Cerebellar cortex (tissue), 1 donor: ENCODE data around the gene HNRNPK.
A peak's percentile ranks its signal among the peaks of the same experiment; 100 is the strongest.

Experiments used
- DNase-seq: peaks from one replicate; pipeline ENCODE4 v3.0.0-alpha.2; 2015; ENCODE audit warnings: low spot score

Gene HNRNPK

DNA sequence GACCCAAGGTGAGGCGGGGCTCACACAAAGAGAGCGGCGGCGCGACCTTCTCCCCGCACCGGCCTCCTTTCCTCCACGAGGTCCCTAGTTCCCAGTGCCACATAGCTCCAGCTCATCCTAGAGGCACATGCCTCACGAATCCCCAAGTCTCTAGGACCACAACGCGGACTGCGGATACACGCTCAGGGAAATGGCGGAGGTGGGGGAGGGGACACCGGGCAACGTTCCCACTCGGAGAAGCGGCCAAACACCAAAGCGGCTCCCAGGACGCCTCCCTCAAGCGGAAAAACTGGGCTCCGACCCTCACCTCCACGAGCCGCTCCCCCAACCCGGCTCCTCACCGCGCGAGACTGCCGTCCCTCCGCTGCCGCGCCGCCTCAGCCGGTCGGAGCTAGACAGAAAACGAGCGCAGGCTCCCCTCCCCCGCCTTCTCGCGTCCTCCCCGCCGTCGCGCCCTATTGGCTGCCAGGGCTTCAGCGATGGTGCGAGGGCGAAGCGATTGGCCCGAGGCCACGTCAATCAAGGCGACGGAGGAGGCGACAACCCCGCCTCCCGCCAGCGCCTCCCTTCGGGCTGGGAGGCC is at the start of gene HNRNPK:
Gene HNRNPK, minus strand, starts transcription at position 404 of the 583 bp plus-strand sequence. CDS start 1,963 bp downstream, outside the sequence.
- peak; percentile 97 for DNase-seq

DNA sequence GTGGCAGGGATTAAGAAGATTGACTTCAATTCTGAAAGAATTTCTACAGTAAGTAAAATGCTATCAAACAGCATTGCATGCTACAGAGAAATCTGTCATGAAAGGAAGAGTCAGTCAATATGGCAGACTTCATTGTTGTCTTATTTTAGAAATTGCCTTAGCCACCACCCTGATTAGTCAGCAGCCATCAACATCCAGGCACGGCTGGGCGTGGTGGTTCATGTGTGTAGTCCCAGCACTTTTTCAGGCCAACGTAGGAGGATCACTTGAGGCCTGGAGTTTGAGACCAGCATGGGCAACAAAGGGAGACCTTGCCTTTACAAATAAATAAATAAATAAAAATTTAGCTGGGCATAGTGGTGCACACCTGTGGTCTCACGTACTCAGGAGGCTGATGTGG is 47.2 kb upstream of the HNRNPK start:
- no peak for DNase-seq

DNA sequence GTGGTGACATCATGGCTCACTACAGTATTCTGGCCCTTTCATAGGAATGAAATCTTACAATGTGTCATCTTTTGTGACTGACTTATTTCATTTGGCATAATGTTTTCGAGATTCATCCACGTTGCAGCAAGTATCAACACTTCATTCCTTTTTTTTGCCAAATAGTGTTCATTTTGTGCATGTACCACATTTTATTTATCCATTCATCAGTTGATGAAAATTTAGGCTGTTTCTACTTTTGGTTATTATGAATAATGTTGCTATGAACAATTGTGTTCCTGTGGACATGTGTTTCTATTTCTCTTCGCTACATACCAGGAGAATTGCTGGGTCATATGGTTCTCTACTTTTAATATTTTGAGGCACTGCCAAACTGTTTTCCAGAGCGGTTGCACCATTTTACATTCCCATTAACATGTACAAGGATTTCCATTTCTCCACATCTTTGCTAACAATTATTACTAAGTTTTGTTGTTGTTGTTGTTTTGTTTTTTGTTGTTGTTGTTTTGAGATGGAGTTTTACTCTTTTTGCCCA is 44.1 kb upstream of the HNRNPK start:
- DNase-seq, result no peak

DNA sequence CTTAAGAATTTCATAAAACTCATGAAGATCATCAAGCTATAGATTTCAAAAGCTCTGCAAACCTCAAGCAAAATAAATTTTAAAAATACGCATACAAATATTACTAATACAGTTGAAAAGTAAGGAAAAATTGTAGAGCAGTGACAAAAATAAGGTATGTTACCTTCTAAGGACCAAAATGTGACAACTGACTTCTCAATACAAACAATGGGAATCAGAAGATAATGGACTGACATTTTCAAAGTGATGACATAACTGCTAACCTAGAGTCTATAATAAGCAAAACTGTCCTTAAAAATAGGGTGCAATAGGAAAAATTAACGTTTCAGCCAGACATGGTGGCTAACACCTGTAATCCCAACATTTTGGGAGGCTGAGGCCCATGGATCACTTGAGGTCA is 27.6 kb upstream of the HNRNPK start:
- no peak for DNase-seq

DNA sequence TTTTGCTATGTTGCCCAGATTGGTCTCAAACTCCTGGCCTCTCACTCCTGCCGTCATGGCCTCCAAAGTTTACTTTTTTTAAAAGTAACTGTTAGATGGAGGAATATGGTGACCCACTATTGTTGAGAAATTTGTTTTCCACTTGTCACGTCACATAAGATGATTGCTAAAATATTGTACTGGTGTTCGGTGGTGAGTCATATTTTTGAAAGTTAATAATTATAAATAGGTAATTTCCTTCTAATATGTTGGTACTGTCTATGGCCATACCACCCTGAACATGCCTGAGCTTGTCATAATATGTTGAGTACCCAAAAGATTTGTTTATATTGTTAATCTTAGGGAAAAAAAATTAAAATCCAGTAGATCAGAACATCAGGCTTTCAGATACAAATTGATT is 23.2 kb upstream of the HNRNPK start:
- DNase-seq, result no peak

DNA sequence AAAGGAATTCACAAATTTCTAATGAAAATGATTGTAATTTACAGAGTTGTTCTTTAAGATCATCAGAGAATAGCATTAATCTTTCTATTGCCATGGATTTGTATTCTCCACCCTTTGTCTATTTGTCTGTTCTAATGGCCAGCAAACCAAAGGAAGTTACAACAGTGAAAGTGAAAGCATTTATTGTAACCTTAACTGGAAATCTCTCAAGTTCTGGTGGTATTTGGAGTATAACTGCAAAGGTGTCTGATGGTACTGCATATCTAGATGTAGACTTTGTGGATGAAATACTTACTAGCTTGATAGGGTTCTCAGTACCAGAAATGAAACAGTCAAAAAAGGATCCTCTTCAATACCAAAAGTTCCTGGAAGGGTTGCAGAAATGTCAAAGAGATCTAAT is 22.3 kb upstream of the HNRNPK start:
- DNase-seq, result no peak

DNA sequence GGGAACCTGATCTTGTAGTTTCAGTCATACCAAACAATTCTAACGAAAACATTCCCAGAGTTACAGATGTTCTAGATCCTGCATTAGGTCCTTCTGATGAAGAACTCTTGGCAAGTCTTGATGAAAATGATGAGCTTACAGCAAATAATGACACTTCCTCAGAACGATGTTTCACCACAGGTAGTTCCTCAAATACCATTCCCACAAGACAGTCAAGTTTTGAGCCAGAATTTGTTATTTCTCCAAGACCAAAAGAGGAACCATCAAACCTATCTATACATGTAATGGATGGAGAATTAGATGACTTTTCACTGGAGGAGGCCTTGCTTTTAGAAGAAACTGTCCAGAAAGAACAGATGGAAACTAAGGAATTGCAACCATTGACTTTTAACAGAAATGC is 21.6 kb upstream of the HNRNPK start:
- DNase-seq, result no peak

DNA sequence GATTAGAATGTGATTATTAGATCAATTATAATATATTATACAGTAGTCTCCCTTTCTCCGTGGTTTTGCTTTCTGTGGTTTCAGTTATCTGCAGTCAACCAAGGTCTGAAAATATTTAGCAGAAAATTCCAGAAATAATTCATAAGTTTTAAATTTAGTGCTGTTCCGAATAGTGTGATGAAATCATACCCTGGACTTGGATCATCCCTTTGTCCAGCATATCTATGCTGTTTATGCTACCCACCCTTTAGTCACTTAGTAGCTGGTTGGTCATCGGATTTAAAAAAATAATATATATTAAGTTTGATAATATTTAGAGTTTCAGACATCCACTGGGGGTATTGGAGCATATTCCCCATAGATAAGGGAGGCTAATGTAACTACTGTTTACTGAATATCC is 20.2 kb upstream of the HNRNPK start:
- DNase-seq, result no peak

DNA sequence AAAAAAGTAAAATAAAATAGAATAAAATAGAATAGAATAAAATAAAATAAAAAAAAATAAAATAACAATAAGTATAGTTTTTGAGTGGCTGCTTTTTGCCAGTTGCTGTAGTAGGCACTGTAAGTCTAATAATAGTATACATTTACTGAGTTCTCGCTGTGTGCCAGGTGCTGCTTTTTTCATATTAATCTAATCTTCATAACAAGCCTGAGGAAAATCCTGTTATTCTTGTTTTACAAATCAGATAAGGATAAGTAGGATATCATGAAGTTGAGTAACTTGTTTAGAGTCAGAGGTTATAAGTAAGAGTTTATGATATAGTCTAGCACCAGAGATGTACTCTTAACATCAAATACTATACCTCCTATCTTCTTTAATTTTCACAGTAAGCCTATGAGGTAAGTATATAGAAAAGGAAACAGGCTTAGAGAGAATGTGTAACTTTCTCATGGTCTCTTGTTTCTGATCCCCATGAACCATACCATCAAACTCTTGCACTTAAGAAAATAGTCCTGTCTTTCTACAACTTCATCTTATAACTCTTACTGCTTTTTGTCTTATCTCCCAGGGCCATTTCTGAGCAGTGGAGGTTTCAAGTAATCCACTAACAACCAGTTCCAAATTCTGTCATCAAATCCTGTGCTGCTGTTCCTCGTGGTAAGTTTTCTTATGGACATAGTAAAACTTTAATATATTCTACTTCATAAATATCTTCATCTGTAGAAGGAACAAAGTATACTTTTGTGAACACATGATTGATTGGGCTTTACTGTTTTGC is 19.3 kb upstream of the HNRNPK start:
- no peak for DNase-seq

DNA sequence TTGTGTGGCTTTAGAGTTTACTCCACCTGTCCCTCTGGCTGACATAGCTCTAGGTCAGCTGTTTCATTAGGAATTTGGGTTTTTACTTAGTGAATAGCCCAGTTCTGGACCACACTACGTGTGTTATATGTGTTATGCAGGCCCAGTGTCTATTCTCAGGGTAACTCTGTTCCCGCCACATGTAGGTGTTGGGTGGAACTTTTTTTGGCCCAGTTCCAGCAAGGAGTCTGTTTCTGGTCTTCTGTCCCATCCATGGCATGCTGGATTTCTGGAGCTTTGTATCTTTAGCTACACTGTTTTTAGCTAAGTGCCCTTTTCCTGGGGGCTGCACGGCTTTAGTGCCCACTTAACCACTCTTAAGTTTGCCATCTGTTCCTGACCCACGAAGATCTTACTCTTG is 16.1 kb upstream of the HNRNPK start:
- no peak for DNase-seq

DNA sequence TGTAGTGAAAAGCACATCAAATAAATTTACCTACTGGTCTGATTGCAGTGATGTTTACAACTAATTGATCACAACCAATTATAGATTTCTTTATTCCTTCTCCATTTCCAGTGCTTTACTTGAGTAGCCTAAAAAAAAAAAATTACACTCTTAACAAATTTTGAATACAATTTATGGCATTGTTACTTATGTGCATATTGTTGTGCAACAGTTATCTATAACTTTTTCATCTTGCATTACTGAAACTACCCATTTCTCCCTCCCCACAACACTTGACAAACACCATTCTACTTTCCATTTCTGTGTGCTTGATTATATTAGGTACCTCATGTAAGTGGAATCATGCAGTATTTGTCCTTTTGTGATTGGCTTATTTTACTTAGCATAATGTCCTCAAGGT is 12.9 kb upstream of the HNRNPK start:
- no peak for DNase-seq

DNA sequence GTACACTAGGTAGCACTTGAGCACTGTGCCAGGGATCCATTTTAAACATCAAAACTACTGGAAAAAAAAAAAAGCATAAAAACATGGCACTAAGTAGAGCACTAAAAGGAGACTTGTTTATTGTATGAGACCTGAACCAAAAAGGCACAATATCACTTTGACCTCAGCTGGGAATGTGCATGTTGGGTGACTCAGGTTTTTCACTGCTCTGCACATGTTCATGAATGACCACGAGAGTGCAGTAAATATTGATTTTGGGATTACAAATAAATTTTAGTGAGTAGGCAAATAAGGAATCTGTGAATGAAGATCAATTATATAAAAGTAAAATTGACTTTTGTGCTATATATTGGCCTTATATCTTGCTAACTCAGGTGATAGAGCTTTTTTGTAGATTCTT is 12.4 kb upstream of the HNRNPK start:
- DNase-seq, result no peak

DNA sequence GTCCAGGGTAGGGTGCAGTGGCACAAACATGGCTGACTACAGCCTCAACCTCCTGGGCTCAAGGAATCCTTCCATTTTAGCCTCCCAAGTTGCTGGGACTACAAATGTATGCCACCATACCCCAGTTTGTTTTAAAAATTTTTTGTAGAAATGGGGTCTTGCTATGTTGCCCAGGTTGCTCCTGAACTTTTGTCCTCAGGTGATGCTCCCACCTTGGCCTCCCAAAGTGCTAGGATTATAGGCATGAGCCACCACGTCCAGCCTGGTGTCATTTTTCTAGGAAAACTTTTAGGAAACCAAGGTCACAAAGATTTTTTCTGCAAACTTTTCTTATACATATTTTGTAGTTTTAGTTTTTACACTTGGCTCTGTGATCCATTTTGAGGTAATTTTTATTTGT is 11.3 kb upstream of the HNRNPK start:
- DNase-seq, result no peak

DNA sequence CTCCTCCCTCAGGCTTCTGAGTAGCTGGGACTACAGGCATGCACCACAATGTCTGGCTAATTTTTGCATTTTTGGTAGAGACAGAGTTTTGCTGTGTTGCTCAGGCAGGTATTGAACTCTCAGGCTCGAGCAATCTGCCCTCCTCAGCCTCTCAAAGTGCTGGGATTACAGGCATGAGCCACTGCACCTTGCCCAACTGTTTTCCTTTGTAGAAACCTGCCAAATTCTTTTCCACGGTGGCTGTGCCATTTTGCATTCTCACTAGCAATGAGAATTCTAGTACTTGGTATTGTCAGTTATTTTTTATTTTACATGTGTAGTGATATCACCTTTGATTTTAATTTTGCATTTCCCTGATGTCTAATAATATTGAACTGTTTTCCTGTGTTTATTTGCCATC is 8.4 kb upstream of the HNRNPK start:
- no peak for DNase-seq

DNA sequence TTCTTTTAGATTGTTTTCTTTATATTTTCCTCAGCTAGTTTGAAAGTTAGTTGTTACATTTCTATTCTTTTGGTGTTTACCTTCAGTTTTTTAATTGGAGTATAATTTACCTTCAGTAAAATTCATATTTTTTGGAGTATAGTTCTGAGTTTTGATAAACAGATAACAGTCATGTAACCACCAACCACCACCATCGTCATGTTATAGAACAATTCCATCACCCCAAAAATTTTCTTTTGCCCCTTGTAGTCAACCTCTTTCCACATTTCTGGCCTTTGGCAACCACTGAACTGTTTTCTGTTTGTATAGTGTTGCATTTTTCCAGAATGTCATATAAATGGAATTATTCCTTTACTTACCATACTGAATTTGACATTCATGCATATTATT is 7.4 kb upstream of the HNRNPK start:
- DNase-seq, result no peak

DNA sequence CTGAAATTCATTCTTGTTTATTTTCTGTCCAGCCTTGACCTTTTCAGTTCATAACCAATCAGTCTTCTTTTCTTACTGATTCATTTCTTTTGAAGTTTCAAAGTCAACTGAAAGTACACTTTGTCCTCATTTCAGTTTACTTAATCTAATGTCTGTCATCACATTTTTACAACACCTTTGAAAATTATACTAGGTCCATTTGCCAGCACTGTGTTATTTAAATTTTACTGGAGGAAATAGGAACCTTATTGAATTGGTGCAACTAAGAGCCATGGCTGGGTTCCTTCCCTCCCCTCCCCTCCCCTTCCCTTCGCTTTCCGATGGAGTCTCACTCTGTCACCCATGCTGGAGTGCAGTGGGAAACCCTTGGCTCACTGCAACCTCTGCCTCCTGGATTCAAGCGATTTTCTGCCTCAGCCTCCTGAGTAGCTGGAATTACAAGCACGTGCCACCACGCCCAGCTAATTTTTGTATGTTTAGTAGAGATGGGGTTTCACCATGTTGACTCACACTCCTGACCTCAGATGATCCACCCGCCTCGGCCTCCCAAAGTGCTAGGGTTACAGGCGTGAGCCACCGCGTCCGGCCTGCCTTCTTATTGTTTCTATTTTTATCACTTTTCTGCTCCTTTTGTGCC is 6.9 kb upstream of the HNRNPK start:
- DNase-seq, result no peak

DNA sequence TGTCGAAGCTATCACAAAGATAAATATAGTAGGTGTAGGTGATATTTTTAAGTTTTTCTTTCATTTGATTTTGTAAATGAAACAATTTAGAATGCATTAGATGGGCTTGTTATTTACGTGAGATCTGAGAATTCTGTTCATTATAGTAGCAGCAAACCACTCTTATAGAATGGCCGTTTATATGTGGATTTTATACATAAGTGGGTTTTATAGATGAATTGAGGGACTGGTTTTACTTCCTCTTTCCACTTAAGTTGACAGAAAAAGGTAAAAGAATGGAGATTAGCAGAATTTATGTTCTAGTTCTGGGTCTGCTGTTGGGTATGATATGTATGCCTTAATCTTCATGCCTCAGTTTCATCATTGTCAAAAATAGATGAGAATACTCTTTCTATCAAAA is 6.2 kb upstream of the HNRNPK start:
- no peak for DNase-seq

DNA sequence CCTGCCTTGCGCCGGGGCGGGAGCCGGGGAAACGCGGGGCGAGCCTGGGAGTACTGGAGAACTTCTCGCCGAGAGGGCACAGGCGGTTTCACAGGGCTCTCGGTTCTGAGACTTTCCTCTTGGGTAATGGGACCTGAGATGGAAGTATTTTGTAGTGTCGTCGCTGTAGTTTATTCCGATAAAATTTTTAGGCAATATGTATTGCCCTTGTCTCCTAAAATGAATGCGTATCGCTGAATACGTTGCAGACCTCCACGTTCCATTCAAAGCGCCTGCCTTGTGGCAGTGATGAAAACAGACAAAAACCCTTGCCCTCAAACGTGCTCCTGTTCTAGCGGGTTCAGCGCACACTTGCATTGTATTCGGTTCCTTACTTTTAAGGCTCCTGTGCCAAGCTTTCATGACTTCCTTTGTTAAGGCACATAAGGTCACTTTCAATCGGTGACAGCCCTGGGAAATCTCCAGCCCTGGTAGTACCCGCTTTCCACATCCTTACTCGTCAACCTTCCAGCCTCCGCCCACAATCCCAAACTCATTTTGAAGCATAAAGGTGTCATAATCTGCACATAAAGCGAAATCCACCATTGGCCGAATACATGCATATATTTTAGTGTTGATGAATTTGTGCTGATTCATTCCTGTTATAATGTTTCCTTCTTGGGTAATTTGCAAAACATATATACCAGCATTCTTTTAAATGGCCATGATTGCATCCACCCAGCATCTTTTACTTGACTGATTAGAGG is 1.3 kb upstream of the HNRNPK start:
- peak; percentile 70 for DNase-seq

DNA sequence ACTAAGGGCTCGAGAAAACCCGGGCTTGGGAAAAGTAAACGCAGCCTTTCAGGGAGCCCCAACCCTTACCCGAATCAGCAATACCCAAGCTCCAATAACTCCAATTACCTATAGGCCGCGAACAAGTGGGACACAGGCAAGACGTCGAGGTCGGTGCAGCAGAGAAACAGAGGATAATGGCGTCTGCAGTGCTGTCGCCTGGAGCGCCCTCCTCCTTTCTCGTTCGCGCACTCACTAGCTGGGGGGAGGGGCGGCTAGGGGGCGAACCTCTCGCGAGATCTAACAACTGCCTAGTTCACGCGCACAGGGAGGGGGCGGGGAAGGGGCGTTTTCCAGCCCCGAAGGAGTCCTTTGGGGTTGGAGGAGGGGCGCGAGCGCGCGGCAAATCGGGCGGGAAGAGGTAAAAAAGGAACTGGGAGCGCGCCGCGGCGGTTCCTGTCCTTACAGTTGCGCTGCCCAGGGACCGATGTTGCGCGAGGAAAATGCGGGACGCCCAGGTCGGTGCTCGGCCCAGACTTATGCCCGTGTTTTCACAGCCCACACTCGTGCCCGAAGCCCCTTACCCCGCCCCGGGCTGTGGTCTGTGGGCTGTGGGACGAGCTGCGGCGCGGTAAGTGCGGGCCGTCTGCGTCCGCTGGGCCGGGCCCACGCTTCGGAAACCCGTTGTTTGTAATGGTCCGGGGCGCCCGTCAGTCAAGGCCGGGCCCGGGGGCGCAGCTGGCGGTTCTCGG is 545 bp upstream of the HNRNPK start, which contains the start of gene RMI1:
Gene RMI1, plus strand, starts transcription at position 411 of the 731 bp plus-strand sequence. CDS start 20,182 bp downstream, outside the sequence.
- DNase-seq, result peak; percentile 98

DNA sequence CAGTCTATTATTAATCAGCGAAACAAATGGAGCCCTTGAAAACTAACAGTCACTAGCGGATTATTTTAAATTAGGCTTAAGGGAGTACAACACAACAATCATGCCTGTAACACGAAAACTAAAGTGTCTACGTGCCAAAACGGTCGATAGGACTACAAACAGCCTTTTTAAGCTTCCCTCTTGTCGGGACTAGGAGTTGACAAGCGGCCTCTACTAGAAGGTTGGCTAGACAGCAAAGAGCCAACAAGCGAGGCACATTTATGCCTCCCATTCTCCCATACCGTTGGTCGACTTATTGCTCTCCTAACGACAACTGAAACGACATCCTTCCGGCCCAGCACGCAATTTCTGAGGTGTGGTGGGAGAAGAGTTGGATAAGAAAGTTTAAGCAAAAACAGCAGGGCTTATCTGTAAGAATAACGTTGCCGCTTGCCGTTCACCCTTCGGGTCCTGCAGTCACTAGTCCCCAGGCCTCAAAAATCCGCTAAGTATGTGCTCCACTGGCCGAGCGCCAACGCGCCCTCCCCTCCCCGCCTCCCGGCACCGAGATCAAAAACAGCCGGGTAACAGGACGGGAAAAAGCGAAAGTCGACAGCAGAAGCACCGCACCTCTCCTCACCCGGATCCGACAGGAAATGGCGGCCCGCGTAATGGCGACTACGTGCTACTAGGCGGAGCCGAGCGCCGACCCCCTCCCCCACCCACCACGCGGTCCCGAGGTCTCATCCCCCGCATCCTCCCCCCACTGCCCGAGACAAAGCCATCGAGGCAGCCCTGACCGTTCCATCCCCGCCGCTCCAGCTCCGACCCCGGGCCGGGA is 813 bp downstream of the HNRNPK start:
- peak; percentile 70 for DNase-seq

DNA sequence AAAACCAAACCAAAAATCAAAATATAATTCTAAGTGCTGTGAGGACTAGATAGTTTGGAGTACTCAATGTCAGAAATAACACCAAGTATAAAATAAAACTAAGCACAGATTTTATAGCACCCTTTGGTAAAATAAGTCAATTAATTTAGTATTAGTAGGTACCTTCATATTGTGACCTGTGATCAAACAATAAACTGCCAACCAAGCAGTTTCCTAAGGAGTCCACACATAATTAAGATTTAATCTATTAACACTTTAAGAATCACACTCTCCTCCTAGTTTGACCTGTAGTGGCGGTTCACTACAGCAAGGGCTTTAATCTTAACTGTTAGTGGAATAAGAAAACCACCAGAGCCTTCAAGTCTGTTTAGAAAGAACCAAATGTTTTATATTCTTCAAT is 2.8 kb downstream of the HNRNPK start:
- no peak for DNase-seq
